Measurements from ENCODE around the gene STPG4.

Gene STPG4

DNA sequence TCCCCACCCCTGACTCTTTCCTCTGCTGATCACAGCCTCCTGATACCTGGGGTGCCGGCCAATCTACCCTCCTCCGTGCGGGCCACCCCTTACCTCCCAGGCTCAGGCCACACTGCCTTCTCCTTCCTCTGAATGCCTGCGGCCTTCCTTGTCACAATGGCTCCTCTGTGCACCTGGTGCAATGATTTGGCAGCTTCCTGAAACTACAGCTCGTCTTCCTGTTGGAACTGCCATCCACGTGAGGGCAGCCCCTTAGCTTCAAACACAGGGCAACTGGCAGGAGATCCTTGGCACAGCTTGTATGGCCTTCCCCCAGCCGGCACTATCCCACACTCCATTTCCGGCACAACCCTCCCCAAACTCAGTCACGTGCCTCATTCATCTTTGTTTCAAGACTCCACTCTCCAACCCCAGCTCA, 69.0 kb downstream of the STPG4 start:
- DNase-seq: no peak

- DNase-seq: no peak
These were observed 71.0 kb downstream of the STPG4 start for GRCh38 chr2:47083886-47084687.

- no peak for DNase-seq
These were observed 71.6 kb downstream of the STPG4 start for GRCh38 chr2:47083485-47083884.

DNA sequence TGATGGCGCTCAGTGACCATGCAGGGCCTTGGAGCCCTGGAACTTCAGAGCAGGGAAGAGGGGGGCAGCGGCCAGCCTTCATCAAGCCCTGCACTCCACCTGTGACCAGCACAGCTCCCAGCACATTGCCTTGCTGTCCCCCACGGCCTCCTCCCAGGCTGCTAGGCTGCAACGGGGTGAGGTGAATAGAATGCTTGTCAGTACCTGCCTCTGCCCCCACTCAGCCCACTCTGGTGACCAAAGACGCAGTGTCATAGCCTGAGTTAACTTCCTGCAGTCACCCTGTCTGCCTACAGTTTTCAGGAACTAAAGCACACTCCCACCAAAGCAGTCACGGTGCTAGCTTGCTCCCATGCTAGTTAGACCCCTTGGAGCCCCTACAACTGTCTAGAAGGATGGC, 72.1 kb downstream of the STPG4 start:
- no peak for DNase-seq

- DNase-seq: no peak
These were observed 74.2 kb downstream of the STPG4 start for GRCh38 chr2:47080888-47081301.

GRCh38 chr2:47079515-47080412, 75.3 kb downstream of the STPG4 start:
- DNase-seq: no peak

GRCh38 chr2:47078541-47079482, 76.3 kb downstream of the STPG4 start:
- no peak for DNase-seq

DNA sequence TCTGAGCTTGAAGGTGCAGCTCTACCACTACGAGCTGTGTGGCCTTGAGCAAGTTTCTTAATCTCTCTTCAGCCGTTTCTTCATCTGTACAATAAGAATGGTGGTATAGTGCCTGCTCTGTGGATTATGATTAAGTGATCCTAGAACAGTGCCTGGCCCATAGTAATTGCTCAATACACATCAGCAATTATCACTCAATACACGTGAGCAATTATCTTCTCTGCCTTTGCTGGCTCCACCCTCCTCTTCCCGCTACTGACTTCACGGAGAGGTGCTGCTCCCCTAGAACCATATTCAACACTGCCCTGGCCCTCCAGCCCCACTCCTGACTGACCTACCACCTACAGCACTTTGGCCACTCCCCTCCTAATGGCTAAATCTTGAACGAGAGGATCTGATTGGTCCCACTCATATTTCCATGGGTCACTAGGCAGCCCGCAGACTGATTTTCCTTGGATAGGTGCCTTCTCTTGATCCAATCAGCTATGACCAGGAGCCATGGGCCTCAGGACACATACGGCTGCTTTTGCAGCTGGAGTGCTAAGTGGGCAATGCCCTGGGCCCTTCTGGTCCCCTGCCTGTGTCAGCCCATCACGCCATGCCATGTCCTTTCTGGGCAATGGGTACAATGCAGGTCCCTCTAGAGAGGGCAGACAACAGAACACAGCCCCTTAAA, 77.5 kb downstream of the STPG4 start:
- no peak for DNase-seq

GRCh38 chr2:47076586-47077441, 78.3 kb downstream of the STPG4 start:
- no peak for DNase-seq

DNA sequence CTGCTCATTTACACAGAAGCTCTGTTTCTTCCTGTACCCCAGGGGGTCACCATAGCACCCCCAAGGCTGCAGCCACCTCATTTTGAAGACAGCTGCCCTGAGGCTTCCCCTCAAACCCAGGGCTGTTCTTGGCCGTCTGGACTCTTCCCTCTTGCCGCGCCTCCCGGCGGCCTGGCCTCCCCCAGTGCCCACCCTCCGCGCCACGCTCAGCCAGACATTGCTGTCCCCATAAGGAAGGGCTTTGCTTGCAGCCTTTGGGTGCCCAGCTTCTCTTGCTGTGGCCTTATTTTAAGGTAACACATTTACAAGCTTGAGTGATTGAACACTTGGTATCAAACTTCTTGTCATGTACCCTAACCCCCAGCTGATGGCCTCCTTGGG, 79.0 kb downstream of the STPG4 start:
- no peak for DNase-seq

- DNase-seq: no peak
These were observed 79.6 kb downstream of the STPG4 start for GRCh38 chr2:47075361-47076125.

GRCh38 chr2:47074691-47075090, 80.4 kb downstream of the STPG4 start:
- no peak for DNase-seq

GRCh38 chr2:47073641-47074040, 81.5 kb downstream of the STPG4 start:
- DNase-seq: no peak

- DNase-seq: no peak
These were observed 81.9 kb downstream of the STPG4 start for GRCh38 chr2:47073217-47073616.

DNA sequence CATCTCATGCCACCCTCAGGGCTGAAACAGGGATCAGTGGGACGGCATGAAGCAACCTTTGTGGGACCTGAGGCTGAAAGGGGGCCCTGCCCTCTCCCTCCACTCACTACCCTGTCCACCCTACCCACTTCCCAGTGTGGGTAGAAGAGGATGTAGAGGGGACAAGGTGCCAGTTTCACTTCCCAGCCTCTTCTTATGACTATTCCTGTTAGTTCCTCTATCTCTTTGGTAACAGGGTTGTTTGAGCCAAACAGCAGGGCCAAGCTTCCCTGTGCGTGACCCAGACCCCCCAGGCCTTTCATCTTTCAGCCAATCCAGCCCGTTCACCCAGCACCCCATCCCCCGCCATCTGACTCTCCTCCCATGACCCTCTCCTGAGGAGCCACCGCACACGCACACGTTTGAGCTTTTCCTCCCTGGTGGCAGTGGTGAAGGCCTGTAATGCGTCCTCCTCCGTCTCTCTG, 82.3 kb downstream of the STPG4 start:
- no peak for DNase-seq

- DNase-seq: no peak
These were observed 83.0 kb downstream of the STPG4 start for GRCh38 chr2:47072018-47072691.

DNA sequence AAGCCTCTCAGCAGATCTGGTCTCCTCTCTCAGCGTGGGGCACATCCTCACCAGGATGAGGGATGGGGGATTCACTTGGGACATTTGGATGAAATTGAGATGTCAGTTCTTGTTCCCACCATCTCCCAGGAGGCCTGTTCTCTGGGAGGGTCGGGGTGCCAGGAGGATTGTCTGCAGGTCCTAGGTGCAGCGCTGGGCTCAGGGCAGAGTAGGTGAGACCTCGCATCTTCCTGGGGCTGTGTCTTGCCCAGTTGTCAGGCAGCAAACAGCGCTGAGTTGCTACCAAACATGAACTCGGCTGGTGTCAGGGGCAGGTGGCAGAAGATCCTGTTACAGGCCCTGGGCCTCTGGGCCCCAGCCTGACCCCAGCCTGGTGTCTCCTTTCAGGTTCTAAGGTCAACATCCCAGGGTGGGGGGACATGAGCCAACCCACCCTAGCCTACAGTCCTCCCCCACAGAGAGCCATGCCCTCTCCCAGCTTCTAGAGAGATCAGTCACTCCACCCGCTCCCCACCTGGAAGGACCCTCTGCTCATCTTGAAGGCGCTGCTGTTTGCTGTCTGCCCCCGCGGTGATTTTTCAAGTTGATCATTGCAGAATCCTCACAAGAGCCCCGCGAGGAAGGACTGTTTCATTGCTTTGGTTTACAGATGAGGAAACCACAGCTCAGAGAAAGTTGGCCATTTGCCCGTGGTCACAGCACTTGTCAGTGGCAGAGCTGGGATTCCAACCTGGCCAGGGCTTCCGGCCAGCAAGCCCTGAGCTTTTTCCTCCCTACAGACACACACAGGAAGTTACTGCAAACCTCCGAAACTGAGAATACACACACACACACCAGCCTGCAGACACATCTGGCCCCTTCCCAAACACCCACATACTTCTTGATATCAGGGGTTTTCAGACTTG, 83.9 kb downstream of the STPG4 start:
- DNase-seq: no peak

DNA sequence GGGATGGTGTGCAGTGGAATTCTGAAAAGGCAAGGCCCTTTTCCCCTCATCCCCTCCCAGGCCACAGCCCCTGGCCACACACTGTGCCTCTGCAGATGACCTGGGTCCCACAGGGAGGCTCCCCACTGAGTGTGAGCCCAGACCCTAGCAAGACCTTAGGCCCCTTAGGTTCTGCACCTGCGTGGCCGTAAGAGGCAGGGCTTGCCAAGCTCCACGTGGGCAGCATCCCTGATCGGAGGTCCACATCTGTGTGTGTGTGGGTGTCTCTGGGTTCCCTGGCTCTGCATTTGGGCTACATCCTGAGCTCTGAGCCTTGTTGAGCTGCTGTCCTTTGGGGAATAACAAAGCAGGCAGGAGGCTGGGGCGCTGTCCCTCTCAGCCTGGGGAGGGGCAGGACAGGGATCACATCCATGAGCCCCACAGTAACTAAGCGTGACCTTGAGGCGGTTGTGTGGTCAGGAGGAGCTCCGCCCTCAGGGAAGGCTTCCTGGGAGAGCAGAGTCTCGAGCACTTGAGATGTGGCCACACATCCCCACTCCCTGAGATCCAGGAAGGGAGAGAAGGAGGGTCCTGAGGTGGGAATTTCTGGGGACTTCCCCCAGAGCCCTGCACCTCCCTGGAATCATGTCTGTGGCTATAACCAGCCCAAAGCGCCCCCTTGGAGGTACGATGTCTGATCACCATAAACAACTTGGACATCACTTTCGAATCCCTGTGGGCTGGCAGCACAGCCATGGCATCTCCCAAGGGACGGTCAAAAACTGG, 84.8 kb downstream of the STPG4 start:
- no peak for DNase-seq

All from NK-92 treated with Interleukin-12 subunit alpha and Interleukin-12 subunit beta, amount 100 ng/mL, for 24 hours (cell line).